Pancreas (tissue), 10 donors: ENCODE measurements around the gene RALY. TPM values are rescaled to one million over a fixed set of nuclear protein-coding genes. Genes with fewer than 3 reads are reported as not detected.

Experiments
- ATAC-seq, 4 donors: fragments of 200-7000 bp; cut with Tn5 transposase; one replicate each; pipeline versions ENCODE4 v1.8.0 to v1.9.1; 2020; ENCODE audit warnings: mild to moderate bottlenecking in 4 of 4, moderate library complexity in 4 of 4
- DNase-seq, 6 donors: peaks; one replicate each; pipeline ENCODE4 v3.0.0-alpha.2; 2020
- FAIRE-seq: peaks from 2 replicates; lab custom pipeline; 2012; peaks lifted over from hg19 to GRCh38; lab: Jason Lieb, UNC
- H3K27ac ChIP-seq, 4 donors: fragments of 200-600 bp; sonication (generic); 1 replicate in 3 of 4; 2 replicates in 1 of 4; pipeline versions ENCODE4 v1.5.0 to v1.8.0; 2020
- H3K27me3 ChIP-seq, 4 donors: fragments of 200-600 bp; one replicate each; pipeline ENCODE4 v1.8.0; 2021
- H3K36me3 ChIP-seq, 3 donors: fragments of 200-600 bp; sonication (generic) in 1 of 3; one replicate each; pipeline versions ENCODE4 v1.5.0 to v1.8.0; 2020 to 2021
- H3K4me1 ChIP-seq, 3 donors: fragments of 200-600 bp; one replicate each; pipeline ENCODE4 v1.8.0; 2021
- H3K4me3 ChIP-seq, 4 donors: fragments of 200-600 bp; sonication (generic) in 2 of 4; one replicate each; pipeline versions ENCODE4 v1.5.0 to v1.8.0; 2020 to 2021
- H3K9me3 ChIP-seq, 4 donors: fragments of 200-600 bp; one replicate each; pipeline ENCODE4 v1.8.0; 2021
- CTCF ChIP-seq, 4 donors: fragments of 200-600 bp; sonication (generic) in 3 of 4; IDR thresholded peaks; one replicate each; pipeline versions ENCODE4 v1.5.0 to v1.8.0; 2021; ENCODE audit warnings: antibody characterized with exemption in 4 of 4
- WGBS, 2 donors: extraction: QIAGEN DNeasy Blood & Tissue Kit; methylation state at CpG; one replicate each; pipeline ENCODE4 v1.1.7; 2013; 5-methylcytosine and 5-hydroxymethylcytosine counted together
- intact Hi-C, 3 donors: fragments of 100-400 bp; cut with DNase I; formaldehyde crosslinking; loops; one replicate each; pipeline versions ENCODE4 v1.11.1 to v1.14.2; 2022
- polyA plus RNA-seq, 2 donors: library from polyadenylated mRNA; stranded (reverse); fragments of 200-250 nt; gene quantifications; one replicate each; pipeline ENCODE4 v1.2.3, GENCODE V29; 2013
- total RNA-seq, 6 donors: library from RNA; stranded (reverse); fragmentation: NEBNext Ultra II Directional in 4 of 6; extraction: Animal tissue kit (Norgen Biotek cat#: 25700) in 4 of 6; gene quantifications; one replicate each; pipeline versions ENCODE4 v1.2.1 to v1.2.4, GENCODE V29; 2021 to 2023
- donor health status: healthy with polysubstance abuse.
- donor health status: DM: no; HTN: no; CAD: no; lungs with moderate emphysema.
- donor health status: DM: no; HTN: no; CAD: no.
- donor health status: control.
- donor health status: control.
- donor health status: Bipolar disorder and iron deficiency.
- donor health status: DM: yes; HTN: yes; CAD: no.
- donor health status: DM: no; HTN: no; CAD: no.
- donor health status: DM: no; HTN: no; CAD: no.
- donor health status: DM: yes; HTN: yes; CAD: no.

RALY gene
- total and polyA plus RNA-seq, 8 donors: 30.0 to 60.4 (median 44.3) TPM

- H3K9me3 ChIP-seq: no peaks in the 10 kb centered on the region
- H3K27ac ChIP-seq: no peak overlapping the region
- FAIRE-seq (no peak), ATAC-seq (no peak), DNase-seq (no peak)
- no peak overlapping the region for H3K4me3 ChIP-seq
- 81 to 84% methylated on average over 4 of the region's 4 CpGs for WGBS, 2 donors
- intact Hi-C loops: no loop called here
- peaks cover 0 to 8% (median 0%) of the 10 kb centered on the region in 3 donors for H3K4me1 ChIP-seq
- no peaks in the 10 kb centered on the region for H3K27me3 ChIP-seq
- no peak for TF ChIP-seq CTCF (IDR thresholded peaks at IDR 0.05)
- peaks cover 0 to 4% (median 0%) of the 10 kb centered on the region in 3 donors for H3K36me3 ChIP-seq
Measured at GRCh38 chr20:34033903-34034302, 40.2 kb downstream of the RALY start.

GRCh38 chr20:34037121-34037520, 43.4 kb downstream of the RALY start:
- intact Hi-C loops: no loop called here
- WGBS, 2 donors: 79 to 87% methylated on average over 4 of the region's 4 CpGs
- no peak for FAIRE-seq
- Histone ChIP-seq H3K4me1 (peaks cover 0 to 11% (median 9%) of the 10 kb centered on the region in 3 donors), H3K36me3 (peaks cover 0 to 4% (median 0%) of the 10 kb centered on the region in 3 donors), H3K9me3 (no peaks in the 10 kb centered on the region), H3K4me3 (no peak overlapping the region), H3K27me3 (no peaks in the 10 kb centered on the region), H3K27ac (no peak overlapping the region)
- ATAC-seq: peak in 3 of 4 donors; percentile 26 to 48 (median 43)
- DNase-seq: no peak
- TF ChIP-seq CTCF (IDR thresholded peaks at IDR 0.05): no peak

GRCh38 chr20:34037767-34038166, 44.1 kb downstream of the RALY start:
- no peaks in the 10 kb centered on the region for H3K9me3 ChIP-seq
- no peak overlapping the region for H3K27ac ChIP-seq
- no peak overlapping the region for H3K4me3 ChIP-seq
- H3K36me3 ChIP-seq: peaks cover 0 to 4% (median 0%) of the 10 kb centered on the region in 3 donors
- peaks cover 0 to 14% (median 9%) of the 10 kb centered on the region in 3 donors for H3K4me1 ChIP-seq
- intact Hi-C loops: no loop called here
- TF ChIP-seq CTCF (IDR thresholded peaks at IDR 0.05): no peak
- 80 to 84% methylated on average over 2 of the region's 2 CpGs for WGBS, 2 donors
- no peak for DNase-seq
- H3K27me3 ChIP-seq: no peaks in the 10 kb centered on the region
- peak in 1 of 4 donors; percentile 24 for ATAC-seq
- FAIRE-seq: no peak

GRCh38 chr20:34040300-34040995, 46.7 kb downstream of the RALY start:
- no peaks in the 10 kb centered on the region for H3K36me3 ChIP-seq
- no peak for TF ChIP-seq CTCF (IDR thresholded peaks at IDR 0.05)
- 78 to 80% methylated on average over 9 of the region's 9 CpGs for WGBS, 2 donors
- no peak overlapping the region for H3K27ac ChIP-seq
- ATAC-seq: no peak
- intact Hi-C loops: no loop called here
- no peaks in the 10 kb centered on the region for H3K27me3 ChIP-seq
- no peak for FAIRE-seq
- no peaks in the 10 kb centered on the region for H3K9me3 ChIP-seq
- peaks cover 0 to 18% (median 14%) of the 10 kb centered on the region in 3 donors for H3K4me1 ChIP-seq
- no peak overlapping the region for H3K4me3 ChIP-seq
- DNase-seq: no peak

GRCh38 chr20:34041226-34041625, 47.5 kb downstream of the RALY start:
- 69 to 74% methylated on average over 4 of the region's 4 CpGs for WGBS, 2 donors
- intact Hi-C loops: no loop called here

More at GRCh38 chr20:34041226-34041625, 47.5 kb downstream of the RALY start:
- H3K9me3 ChIP-seq: no peaks in the 10 kb centered on the region
- no peak overlapping the region for H3K27ac ChIP-seq
- no peak overlapping the region for H3K4me3 ChIP-seq
- peaks cover 0 to 24% (median 15%) of the 10 kb centered on the region in 3 donors for H3K4me1 ChIP-seq
- DNase-seq (no peak), FAIRE-seq (no peak), ATAC-seq (no peak)
- no peaks in the 10 kb centered on the region for H3K36me3 ChIP-seq
- H3K27me3 ChIP-seq: no peaks in the 10 kb centered on the region
- no peak for TF ChIP-seq CTCF (IDR thresholded peaks at IDR 0.05)
